ENCODE results near the gene TSPAN1.

Gene TSPAN1, protein sequence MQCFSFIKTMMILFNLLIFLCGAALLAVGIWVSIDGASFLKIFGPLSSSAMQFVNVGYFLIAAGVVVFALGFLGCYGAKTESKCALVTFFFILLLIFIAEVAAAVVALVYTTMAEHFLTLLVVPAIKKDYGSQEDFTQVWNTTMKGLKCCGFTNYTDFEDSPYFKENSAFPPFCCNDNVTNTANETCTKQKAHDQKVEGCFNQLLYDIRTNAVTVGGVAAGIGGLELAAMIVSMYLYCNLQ

DNA sequence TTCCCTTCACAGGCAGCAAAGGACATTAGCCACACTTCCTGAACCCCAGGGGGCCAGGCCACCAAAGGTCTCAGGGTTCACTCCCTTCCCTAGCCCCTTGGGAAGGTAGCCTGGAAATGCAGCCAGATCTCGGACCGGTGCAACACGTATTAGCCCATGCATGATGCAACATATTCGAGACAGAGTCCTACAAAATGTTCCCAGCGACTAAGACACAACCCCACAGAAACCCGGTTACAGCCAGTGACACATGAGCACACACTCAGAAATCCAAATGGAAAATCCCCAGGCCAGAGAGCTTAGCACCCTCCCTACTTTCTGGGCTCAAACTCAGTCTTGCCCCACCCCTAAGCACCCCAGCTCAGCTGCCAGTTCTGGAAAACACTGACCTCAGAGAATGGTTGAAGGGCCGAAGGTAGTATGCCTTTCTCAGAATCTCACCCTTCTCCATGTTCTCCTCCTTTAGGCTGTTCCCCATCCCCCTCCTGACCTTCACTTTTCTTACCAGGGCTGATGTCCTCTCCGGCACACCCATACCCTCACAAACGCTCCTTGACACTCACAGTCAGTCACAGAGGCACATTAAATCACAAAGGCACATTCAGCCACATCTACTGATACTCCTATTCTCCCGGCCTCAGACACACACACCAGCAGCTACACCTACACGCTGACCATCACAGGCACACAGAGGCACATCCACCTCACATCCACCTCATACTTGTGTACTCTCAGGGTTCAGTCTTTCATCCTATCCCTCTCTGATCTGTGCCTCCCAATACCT lies at the start of gene TSPAN1:
TSPAN1 (plus strand) TSS at position 640 of the 784 bp plus-strand sequence. CDS start 6,021 bp downstream, outside the sequence.
- TF ChIP-seq JUND (IDR thresholded peaks at IDR 0.05; ENCODE audit: low read depth), result no peak
- peak in 1 of 2 experiments; percentile 43 for DNase-seq (ENCODE audit: low read depth in 1 of 2, low spot score in 1 of 2)
- in situ Hi-C loops (cut with HindIII; ENCODE audit: low pct_unique_long_range_greater_than_20kb, low sequenced_read_pairs), result no loop called here

DNA sequence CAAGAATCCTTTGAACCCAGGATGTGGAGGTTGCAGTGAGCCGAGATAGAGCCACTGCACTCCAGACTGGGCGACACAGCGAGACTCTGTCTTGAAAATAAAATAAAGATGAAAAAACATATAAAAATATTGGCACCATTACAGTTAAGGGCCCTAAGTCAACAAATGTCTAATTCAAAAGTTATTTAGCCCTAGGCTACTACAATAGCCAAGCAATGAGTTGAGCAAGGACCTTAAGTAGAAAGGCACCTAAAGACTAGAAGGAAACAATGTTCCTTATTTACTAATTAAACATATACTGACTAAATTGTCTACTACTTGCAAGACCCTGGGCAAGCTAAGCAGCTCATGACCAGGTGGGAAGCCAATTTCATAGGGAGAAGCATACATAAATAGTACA lies 46.5 kb upstream of the TSPAN1 start:
- in situ Hi-C loops (cut with HindIII; ENCODE audit: low pct_unique_long_range_greater_than_20kb, low sequenced_read_pairs), result no loop called here
- peak in 1 of 2 experiments; percentile 68 for DNase-seq (ENCODE audit: low read depth in 1 of 2, low spot score in 1 of 2)

DNA sequence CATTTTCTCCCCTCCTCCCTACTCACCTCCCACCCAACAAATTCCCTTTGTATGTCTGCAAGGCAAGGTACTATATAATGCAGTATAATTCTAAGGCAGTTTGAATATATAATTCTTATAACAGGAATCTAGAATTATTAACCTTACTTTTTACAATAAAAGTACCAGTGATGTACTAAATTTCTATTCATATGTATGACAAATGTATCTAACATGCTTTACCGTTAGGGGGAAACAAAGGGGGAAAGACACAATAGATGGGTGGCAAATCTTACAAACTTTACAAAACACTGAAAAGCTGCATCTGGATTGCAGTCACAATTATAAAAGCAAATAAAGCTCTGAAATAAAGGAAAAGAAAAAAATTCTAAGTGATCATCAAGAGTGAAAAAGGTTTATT lies 44.8 kb upstream of the TSPAN1 start:
- TF ChIP-seq JUND (IDR thresholded peaks at IDR 0.05; ENCODE audit: low read depth), result no peak
- DNase-seq (ENCODE audit: low read depth in 1 of 2, low spot score in 1 of 2), result no peak
- in situ Hi-C loops (cut with HindIII; ENCODE audit: low pct_unique_long_range_greater_than_20kb, low sequenced_read_pairs), result no loop called here

More for the DNA sequence above, 46.5 kb upstream of the TSPAN1 start:
- TF ChIP-seq JUND (IDR thresholded peaks at IDR 0.05; ENCODE audit: low read depth), result 0 out of 2 replicates have a peak, but pooled peaks have one; percentile 44

DNA sequence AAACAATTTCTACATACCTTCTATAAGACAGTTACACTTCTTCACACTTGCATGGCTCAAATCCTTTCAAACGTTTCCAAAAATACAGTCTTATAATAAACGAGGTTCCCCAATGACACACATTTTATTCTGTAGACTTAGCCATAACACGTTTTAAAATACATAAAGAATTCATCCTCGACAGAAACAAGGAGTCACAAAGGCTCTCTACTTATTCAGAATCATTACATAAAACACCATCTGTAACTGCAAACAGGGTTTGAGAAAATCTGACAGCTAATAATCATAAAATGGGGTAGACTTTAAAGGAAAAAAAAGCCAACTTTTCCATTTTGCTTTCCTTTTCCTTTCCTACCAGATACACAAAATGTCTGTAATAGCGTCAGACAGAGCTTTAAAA lies 44.3 kb upstream of the TSPAN1 start:
- DNase-seq (ENCODE audit: low read depth in 1 of 2, low spot score in 1 of 2), result no peak
- in situ Hi-C loops (cut with HindIII; ENCODE audit: low pct_unique_long_range_greater_than_20kb, low sequenced_read_pairs), result no loop called here
- no peak for TF ChIP-seq JUND (IDR thresholded peaks at IDR 0.05; ENCODE audit: low read depth)

DNA sequence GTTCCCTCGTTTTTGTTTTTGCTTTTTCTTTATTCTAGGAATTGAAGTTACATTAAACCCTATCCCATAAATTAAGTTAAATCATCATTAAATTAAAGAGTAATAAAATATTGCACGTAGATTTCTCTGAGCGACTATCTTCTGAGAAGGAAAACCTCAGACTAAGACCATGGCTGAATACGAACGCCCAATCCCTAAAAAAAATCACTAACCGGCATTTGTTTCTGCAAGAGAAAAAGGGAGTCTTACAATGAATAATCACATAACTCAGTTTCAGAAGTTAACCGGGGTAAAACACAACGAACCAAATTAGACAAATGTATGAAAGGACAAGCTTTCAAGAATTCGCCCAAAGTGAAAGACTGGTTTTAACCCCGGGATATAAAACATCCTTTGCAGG lies 43.8 kb upstream of the TSPAN1 start:
- DNase-seq (ENCODE audit: low read depth in 1 of 2, low spot score in 1 of 2), result no peak
- no peak for TF ChIP-seq JUND (IDR thresholded peaks at IDR 0.05; ENCODE audit: low read depth)
- in situ Hi-C loops (cut with HindIII; ENCODE audit: low pct_unique_long_range_greater_than_20kb, low sequenced_read_pairs), result no loop called here

DNA sequence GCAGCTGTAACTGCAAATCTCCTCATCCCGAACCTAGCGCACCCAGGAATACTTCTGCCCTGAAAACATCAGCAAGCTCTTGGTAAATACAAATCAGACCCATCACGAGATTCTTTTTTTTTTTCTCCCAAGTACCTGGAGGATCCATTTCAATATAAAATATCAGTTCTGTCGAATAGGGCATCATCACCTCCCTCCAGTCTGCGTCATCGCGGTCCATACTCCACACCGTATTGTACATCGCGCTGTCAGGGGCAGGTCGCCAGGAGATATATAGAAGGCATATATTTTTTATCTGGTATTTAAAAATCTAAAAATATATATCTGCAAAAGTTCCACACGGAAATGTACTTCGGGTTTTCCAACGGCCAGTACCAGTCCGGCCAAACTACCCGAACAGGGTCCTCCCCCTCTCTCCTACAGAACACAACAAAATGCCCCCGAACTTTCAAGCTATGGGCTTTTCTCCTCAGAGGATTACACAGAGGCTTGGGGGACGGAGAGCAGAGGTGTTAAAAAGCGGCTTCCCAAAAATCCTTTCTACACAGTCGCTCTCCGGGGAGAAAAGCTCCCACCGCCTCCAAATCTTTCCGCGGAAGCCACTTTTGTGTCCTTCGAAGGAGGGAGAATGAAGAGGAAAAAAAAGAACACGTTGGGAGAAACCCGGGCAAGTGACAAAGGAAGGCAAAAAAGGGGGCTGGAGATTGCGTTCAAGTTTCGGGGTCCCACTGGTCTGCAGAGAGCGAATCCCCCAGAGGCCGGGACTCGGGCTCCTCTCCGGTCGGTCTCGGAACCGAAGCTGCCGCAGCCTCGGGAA lies 43.0 kb upstream of the TSPAN1 start:
- TF ChIP-seq JUND (IDR thresholded peaks at IDR 0.05; ENCODE audit: low read depth), result no peak
- in situ Hi-C loops (cut with HindIII; ENCODE audit: low pct_unique_long_range_greater_than_20kb, low sequenced_read_pairs), result no loop called here
- peak in 1 of 2 experiments; percentile 39 for DNase-seq (ENCODE audit: low read depth in 1 of 2, low spot score in 1 of 2)

DNA sequence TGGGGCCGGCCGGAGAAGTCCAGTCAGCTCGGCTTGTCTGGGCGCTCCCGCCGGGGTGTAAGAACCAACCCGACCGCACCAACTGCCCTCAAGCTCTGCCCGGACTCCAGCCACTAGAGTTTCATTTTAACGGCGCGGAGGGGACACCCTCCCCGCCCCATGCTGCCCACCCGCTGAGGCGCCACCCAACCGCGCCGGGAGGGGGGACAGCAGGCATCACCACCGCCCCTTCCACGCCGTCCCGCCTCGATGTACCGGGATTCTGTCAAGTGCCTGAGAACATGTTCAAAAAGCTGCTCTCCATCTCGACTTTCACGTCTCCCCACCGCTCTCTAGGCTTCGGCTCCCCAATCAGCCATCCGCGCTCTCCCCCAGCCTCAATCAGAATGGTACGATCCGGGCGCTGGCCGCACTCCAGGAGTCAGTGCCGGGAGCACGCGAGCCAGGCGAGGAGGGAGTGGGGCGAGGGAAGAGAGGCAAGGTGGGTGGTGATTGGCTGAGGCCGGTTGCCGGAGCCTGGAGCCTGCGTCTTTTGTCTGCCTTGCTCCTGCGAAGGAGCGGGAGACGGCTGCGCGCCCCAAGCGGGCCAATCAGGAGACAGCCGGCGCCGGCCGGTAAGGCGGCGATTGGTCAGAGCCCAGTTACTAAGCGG lies 42.2 kb upstream of the TSPAN1 start, which contains the start of gene PIK3R3:
PIK3R3 (minus strand) TSS at position 101 of the 652 bp plus-strand sequence. CDS start 677 bp downstream, outside the sequence.
- in situ Hi-C loops (cut with HindIII; ENCODE audit: low pct_unique_long_range_greater_than_20kb, low sequenced_read_pairs), result no loop called here
- DNase-seq (ENCODE audit: low read depth in 1 of 2, low spot score in 1 of 2), result peak; percentile 83 to 98
- peak; percentile 17; the same call in 1 of the 2 replicates for TF ChIP-seq JUND (IDR thresholded peaks at IDR 0.05; ENCODE audit: low read depth)

DNA sequence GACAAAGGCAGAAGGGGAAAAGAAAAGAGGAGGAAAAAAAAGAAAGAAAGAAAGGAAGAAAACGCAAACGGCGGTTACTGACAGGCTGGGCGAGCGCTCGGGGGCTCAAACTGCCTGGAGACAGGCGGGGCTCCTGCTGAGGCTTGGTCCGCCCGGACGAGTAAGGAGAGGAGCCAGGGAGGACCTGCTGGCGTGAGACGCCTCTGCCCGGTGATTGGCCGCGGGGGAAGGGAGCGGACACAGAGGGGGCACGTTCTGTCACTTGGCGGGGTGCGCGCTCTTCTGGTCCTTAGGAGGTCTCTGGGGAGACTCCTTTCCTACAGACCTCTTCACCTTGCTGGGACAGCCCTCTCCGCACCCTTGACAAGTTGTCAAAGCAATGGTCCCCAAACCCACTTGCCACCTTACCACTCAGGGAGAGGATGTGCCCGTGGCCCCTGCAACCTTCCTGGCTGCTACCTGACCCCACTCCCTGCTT lies 41.7 kb upstream of the TSPAN1 start:
- peak in 1 of 2 experiments; percentile 35 for DNase-seq (ENCODE audit: low read depth in 1 of 2, low spot score in 1 of 2)

DNA sequence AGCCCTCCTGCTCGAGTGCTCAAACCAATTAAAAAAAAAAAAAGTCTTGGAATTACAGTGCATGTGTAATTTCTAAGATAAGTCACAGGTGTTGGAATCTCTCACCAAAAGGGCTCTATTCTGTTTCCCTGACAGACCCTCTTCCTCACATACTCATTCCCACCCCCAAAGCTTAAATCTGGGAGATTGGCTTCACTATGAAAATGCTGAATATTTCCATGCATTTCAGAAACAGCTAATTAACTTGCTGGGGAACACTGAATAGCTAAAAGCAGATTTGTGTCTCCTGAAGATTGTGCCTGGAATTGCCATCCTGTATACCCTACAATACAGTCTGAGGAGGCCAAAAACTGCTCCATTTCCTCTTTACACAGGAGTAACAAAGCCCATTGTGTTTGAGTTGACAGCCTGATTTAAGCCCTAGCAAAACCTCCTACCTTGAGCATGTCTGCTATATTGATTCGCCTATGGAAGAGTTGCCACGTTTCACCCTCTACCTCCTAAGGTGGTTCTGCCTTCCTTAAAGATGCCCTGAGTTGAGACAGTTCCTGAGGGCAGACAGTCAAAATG lies 41.0 kb upstream of the TSPAN1 start:
- DNase-seq (ENCODE audit: low read depth in 1 of 2, low spot score in 1 of 2), result no peak
- TF ChIP-seq JUND (IDR thresholded peaks at IDR 0.05; ENCODE audit: low read depth), result no peak
- in situ Hi-C loops (cut with HindIII; ENCODE audit: low pct_unique_long_range_greater_than_20kb, low sequenced_read_pairs), result no loop called here

More for the DNA sequence above, 41.7 kb upstream of the TSPAN1 start:
- TF ChIP-seq JUND (IDR thresholded peaks at IDR 0.05; ENCODE audit: low read depth), result no peak
- in situ Hi-C loops (cut with HindIII; ENCODE audit: low pct_unique_long_range_greater_than_20kb, low sequenced_read_pairs), result no loop called here

DNA sequence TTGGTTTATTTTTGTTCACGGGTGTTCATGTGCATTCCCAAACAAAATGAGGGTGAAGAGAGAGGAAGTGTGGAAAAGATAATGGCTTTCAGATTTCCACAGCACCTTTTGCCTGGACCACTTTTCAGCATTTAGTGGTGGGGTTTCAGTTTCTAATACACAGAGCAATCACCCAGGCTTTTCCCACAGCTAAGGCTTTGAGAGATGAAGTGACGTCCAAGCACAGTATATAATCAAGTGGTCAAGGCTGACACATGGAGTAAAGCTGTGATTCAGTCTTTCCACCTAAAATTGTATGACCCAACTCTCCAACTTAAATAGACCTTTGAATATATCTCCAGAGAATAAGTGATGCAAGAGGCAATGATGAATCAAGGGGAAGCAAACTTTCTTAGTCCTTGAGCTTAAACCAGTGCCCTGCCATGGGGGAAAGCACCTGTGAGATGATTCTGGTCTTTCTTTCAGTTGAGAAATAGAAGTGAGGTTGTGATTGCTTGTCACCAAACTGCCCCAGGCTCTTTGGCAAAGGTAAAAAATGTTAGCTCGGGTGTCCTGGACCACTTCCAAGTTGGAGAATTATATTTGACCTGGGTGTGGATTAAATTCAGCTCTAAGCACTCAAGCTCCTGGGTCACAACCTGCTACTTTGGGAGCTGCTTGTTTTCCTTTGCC lies 40.1 kb upstream of the TSPAN1 start:
- DNase-seq (ENCODE audit: low read depth in 1 of 2, low spot score in 1 of 2), result peak; percentile 14 to 87
- TF ChIP-seq JUND (IDR thresholded peaks at IDR 0.05; ENCODE audit: low read depth), result no peak
- in situ Hi-C loops (cut with HindIII; ENCODE audit: low pct_unique_long_range_greater_than_20kb, low sequenced_read_pairs), result no loop called here

DNA sequence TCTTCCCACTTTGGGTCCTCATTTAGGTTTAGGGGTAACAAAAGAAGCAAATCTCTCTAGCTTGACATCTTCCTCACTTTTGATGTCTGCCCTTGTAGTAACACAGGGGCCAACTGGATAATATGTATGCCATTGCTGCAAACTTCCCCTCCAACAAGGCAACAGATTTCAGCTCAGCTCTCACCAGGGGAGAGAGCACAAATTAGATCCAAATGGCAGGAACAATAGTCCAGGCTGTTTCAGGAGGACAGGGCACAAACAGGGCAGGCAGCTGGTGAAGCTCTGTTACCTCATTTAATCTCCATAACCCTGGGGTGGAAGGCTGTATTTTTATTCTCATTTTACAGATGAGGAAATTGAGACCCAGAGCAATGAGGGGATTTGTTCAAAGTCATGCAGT lies 38.2 kb upstream of the TSPAN1 start:
- in situ Hi-C loops (cut with HindIII; ENCODE audit: low pct_unique_long_range_greater_than_20kb, low sequenced_read_pairs), result no loop called here
- no peak for TF ChIP-seq JUND (IDR thresholded peaks at IDR 0.05; ENCODE audit: low read depth)
- DNase-seq (ENCODE audit: low read depth in 1 of 2, low spot score in 1 of 2), result no peak
